GM21367 (cell line): ENCODE measurements around the gene MTA3.
A peak's percentile ranks its signal among the peaks of the same experiment; 100 is the strongest.

Experiments used
- ATAC-seq: cut with Tn5 transposase; IDR thresholded peaks from one replicate; pipeline ENCODE4 v1.9.1; 2021; ENCODE audit not compliant: unreplicated experiment

The MTA3 gene

DNA sequence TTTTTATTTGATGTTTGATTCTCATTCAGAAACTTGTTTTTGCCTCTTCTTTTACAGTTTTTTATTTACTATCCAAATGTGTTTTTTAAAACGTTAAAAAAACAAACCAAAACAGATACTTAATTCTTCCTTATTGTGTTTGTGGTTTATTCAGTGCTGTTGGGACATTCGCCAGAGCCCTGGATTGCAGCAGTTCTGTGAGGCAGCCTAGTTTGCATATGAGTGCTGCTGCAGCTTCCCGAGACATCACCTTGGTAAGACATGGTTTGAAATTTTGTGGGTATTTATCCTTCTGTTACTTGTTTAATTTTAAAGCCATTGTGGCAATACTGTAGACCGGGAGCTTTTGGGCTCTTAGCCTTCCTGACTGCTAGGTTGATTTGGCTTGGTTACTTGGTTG lies 91.2 kb downstream of the MTA3 start:
- ATAC-seq = no peak

DNA sequence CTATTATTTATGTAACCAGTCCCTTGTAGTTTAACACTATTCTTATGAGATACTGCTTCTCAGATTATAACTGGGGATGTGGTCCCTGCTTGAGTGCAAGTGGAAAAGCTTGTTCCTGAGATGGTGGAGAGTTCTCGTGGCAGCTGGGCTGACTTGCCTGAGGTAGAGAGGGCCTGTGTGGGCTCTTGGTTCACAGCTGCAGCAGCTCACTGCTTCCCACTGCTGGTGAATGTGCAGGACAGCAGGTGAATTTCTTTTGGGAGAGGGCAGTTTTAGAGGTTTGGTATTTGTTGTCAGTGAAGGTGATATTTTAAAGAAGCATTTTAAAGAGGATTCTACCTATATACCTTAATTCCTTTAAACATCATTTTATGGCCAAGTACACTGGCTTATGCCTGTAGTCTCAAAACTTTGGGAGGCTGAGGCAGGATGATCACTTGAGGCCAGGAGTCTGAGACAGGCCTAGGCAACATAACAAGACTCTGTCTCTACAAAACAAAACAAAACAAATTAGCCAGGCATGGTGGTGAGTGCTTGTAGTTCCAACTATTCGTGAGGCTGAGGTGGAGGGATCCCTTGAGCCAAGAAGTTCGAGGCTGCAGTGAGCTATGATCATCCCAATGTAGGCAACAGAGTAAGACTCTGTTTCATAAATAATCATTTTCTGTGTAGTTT lies 94.8 kb downstream of the MTA3 start:
- peak; percentile 79 for ATAC-seq

DNA sequence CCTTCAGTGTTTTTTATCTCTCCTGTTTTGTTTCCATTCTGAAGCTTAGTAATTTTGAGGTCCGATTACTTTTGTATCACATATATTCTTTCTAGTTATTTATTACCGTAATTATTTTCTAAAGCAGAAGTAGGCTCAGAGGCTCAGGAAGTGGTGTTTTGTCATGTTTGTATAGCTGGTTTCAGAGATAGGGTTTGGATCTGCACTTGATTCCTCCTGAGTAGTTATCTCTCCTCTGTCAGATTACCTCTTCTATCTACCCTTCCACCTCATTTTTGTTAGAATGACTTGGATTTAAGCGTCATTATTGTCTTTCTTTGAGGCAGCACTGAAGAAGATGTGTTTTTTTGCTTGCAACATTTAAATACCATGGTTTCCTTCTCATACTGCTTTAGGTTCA lies 95.4 kb downstream of the MTA3 start:
- ATAC-seq = no peak

DNA sequence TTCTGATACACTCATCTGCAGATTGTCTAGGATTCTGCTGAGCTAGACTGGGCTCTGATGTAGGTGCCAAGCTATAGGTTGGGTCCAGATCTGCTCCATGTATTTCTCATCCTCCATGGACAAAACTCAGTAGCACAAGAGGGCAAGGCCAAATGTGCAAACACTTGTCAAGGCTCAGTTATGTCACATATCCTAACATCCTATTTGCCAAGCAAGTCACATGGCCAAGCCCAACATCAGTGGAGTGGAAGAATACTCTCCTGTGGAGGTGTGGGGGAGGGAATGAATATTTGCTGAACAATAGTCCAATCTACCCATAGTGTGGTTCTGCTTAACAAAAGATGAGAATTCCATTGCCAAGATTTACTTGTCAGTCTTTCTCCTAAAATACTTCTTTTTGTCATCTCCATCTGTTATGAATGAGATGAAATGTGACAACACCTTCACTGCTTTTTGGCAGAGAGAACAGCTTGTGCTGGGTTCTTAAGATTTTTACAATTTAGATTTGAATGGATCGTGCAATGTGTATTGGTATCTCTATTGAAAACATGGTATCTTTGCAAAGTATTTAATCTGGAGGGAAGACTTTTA lies 105.7 kb downstream of the MTA3 start:
- no peak for ATAC-seq

DNA sequence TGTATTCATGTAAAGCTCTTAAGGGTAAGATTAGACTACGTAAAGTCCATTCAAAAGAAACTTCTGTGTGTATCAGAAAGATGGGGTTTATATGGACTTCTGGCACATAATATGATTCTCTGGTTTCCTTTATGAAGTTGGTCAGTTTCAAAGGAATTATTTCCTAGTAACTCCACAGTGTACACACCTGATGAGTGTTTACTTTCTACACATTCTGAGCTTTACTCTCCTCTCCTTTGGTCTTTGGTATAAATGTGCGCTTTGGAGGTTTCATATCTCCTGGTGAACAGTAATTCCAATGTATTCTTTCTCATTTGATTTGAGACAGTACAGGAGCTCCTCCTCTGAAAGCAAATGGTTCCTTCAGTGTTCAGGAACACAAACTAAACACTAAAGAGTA lies 107.4 kb downstream of the MTA3 start:
- no peak for ATAC-seq

GRCh38 chr2:42685303-42685702 lies 116.9 kb downstream of the MTA3 start:
- no peak for ATAC-seq

DNA sequence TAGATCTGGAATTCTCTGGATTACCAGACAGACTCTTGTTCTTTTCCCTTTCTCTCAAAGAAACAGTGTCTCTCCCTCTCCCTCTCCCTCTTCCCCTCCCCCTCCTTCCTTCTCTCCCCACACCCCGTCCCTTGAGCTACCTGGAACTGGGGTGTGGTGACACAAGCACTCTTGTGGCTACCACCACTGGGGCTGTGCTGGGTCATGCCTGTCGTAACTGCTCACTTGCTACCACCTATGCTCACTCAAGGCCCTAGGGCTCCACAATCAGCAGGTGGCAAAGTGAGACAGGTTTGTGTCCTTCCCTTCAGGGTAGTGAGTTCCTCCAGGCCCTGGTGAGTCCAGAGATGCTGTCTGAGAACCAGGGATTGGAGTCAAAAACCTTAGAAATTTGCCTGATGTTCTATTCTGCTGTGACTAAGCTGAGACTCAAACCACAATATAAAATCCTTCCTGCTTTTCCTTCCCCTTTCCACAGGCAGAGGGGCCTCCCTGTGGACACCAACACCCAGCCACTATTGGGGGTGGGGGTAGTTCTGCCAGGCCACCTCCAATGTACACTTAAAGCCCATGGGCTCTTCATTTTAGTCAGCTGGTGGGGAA lies 124.7 kb downstream of the MTA3 start:
- ATAC-seq = no peak

DNA sequence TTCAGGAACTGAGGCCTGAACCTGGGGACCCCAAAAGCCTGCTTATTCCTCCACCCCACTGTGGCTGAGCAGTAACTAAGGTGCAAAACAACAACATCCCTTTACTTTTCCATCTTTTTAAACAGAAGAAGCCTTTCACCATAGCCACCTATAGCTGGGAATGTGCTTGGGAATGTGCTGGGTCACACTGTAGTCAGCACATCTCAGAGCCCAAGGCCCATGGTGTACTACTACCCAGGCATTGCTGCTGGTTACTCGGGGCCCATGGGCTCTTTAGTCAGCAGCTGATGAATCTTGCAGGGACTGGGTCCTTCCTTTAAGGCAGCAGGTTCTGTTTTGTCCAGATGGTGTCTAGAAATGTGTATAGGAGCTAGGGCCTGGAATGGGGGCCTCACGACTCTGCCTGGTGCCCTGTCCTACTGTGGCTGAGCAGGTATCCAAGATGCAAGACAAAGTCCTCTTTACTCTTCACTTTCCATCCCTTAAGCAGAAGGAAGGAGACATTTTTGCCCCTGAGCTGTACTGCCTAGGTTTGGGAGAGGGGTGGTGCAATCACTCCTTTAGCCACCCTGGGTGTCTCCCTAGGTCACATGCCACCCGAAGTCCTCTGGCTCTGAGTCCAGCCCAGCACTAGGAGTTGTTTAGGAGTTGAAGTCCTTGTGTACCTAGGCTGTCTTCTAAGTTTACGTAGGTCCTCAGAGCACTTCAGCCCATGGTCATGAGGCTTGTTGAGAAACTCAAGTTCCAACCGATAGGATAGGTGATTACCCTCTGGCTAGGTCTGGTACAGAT lies 125.5 kb downstream of the MTA3 start:
- ATAC-seq = no peak

- no peak for ATAC-seq
These were observed 128.6 kb downstream of the MTA3 start for GRCh38 chr2:42696987-42697386.

DNA sequence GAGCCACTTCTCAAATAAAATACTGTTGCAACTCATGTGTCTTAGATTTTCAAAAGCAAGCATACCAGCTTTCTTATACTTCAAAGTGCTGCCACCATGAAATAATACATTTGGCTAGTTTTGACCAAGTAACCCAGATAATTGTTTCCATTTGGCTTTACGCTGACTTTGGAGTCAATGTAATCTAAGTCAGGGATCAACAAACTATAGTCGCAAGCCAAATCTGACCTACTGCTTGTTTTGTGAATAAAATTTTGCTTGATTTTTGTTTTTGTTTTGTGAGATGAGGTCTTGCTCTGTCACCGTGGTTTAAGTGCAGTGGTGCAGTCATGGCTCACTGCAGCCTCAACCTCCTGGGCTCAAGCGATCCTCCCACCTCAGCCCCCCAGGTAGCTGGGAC lies 130.5 kb downstream of the MTA3 start:
- ATAC-seq = no peak

DNA sequence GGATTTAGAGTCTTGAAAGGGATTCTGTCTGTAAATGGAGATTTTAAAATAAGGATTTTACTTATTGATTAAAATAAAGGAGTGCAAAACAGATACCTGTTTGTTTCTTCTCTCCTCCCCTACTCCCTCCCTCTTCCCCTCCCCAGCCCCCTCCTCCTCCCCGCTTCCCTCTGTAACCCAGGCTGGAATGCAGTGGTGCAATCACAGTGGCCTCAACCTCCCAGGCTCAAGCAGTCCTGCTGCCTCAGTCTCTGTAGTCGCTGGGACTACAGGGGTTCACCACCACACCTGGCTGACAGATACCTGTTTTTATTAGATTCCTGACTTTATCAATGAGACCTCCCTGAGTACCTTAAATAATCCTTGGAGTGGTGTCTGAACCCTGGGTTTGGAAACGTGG lies 138.4 kb downstream of the MTA3 start:
- no peak for ATAC-seq

GRCh38 chr2:42708179-42708578 lies 139.7 kb downstream of the MTA3 start:
- ATAC-seq = no peak

DNA sequence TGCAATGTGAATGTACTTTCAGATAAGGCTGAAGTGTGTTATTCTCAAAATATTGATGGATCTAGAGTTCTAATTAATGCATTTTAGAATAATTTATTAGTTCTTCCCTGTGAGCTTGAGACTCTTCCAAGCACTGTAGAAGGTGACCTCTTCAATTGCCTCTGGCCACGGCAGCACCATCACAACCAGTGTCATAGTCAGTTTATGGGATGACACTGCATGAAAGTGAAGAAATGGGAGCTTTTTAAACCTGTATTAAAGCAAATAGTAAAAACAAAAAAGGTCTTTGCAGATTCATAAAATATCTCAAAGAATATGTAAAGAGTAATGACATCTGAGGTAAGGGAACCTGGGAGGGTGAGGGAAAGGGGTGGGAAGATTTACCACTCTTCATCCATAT lies 143.5 kb downstream of the MTA3 start:
- ATAC-seq = no peak

DNA sequence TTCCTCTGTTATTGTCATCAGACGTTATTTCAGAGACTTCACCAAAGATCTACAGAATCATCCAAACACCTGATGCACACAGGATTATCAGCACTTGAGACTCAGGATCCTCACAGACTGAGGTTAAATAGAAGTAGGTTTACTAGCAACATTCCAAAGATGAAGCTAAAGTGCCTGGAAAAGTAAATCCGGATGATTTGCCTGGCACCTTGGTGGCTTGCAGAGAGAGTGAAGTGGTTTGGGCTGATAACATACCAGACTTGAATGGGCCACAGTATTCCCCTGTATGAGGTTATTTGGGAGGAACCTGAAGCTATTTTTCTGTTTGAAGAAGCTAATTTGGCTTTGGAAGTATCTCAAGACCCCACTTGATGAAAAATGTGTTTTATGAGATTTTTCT lies 144.5 kb downstream of the MTA3 start:
- ATAC-seq = no peak

DNA sequence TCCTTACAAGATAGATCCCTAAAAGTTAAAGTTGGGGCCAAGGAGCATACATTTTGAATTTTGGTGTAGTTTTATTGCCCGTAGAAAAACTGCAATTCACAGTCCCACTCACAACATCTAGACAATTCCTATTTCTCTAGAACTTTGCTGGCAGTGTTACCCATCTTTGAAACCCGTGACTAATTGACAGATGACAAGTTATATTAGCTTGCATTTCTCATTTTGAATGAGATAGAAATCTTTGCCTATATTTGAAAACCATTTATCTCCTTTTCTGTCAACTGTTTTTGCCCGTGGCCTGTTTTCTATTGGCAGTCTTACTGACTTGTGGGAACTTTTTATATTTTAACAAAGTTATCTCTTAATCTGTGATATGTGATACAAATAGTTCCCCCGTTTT lies 145.5 kb downstream of the MTA3 start:
- no peak for ATAC-seq

- no peak for ATAC-seq
These were observed 146.3 kb downstream of the MTA3 start for GRCh38 chr2:42714686-42715085.

DNA sequence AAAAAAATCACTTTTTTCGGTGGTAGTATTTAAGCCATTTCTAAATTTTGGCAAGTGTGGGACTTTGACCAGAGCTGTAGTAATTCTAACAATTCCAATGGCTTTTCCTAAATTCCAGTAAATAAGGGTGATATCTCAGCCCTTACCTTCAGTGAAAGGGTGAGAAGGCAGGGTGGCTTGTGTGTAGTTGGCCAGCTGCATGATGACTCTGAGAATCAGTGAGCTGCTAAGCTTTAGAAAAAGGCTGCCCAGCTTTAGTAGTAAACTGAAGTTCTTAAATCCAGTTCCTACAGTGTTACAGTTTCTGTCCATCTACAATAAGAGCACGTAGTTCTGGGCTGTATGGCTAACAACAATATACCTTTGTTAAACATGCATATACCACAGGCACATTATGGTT lies 153.5 kb downstream of the MTA3 start:
- no peak for ATAC-seq

DNA sequence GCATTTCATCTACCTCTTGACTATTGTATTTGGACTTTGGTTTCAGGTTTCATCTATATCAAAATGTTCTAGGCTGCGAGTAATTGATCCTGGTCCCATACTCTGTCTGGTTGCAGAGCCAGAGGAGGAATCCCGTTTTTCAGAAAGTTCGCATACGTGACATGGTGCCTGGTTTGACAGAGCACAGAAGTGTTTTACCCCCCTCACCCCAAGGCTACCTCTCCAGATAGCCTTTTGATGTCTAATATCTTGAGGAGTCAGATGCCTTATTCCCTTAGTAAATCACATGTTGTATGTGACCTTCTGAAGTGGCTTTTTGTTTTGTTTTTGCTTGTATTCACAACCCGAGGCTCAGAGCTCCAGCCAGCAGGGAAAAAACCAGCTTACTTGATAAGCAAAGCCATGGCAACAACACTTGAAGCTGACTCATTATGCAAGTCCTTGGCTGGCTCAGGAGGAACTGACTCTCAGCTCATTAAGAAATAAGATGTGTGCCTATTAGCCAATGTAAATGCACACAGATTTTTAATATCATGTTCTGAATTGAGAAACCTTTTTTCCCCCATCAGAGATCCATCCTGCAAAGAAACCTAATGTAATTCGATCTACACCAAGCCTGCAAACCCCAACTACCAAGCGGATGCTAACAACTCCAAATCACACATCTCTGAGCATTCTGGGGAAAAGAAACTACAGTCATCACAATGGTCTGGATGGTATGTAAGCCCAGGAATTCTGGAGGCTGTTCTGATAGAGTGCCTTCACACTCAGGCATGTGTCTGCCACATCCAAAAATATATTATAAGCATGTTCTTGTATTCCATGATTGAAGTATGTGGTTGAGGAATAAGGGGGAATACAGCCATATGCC lies 154.1 kb downstream of the MTA3 start:
- peak; percentile 93 for ATAC-seq

DNA sequence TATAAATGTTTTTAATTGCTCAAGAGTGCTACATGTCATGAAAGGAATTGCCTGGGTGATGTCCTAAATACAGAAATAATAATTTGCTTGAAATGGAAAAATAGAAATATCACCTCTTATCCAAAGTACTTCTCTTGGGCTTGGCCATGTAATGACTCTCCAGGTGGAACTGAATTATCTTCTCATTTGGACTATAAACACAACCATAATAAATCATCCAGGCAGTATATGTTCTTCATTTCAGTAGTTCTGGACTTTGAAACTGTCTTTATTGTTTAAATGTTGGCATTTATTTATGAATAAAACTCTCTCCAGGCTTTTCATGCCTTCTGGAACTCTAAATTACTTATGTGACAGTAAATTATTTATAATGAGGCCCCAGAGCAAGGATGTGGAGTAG lies 155.0 kb downstream of the MTA3 start:
- ATAC-seq = no peak

GRCh38 chr2:42724886-42725285 lies 156.5 kb downstream of the MTA3 start:
- ATAC-seq = no peak

DNA sequence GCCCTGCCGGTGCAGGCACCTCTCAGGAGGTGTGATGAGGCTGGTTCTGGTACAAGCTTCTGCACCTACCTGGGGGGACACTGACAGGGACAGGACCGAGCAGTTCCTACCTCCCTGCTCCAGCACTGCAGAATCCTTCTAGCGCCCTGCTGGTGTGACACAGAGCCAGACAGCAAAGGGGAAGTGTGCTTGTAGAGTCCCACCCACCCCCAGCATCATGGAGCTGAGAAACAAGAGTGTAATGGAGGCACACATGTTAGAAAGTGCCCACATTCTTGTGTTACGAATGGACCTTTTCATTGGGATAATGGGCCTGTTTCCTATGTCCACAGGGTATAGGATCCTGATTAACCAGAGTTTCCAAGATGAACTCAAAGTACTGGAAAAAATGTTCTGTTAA lies 157.2 kb downstream of the MTA3 start:
- no peak for ATAC-seq
